Measurements from ENCODE around the gene SP5.
A peak's percentile ranks its signal among the peaks of the same experiment; 100 is the strongest.
"Not testable (repeated sequence)": the region's sequence is repeated elsewhere in the genome, so short reads cannot be mapped to it uniquely, and the experiment has no call there.

SP5 gene
- total RNA-seq: 0 to 0.39 (median 0) reads per million in 18 experiments

- peak in 1 of 2 donors; percentile 26 for DNase-seq
Measured at GRCh38 chr2:170715062-170715931, at the start of gene SP5. SP5 (plus strand) TSS chr2:170715337; CDS start chr2:170715513, 176 bp downstream.

DNA sequence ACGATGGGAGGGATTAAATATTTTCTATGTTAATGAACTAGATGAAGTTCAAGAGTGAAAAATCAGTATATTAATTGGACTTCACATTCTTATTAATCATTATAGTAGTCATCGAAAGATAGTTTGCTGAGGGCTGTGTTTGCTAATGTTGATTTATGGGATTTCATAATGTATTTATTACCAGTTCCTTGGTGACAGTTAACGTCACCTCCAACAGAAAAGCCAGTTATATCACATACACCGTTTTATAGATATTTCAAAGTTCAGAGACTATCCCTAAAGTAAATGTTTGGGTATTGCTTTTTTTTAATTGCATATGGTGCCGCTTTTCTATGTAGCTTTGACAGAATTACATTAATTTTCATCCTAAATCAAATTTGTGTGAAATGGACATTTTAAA lies 49.4 kb upstream of the SP5 start:
- no peak for DNase-seq

GRCh38 chr2:170669909-170670308 lies 45.2 kb upstream of the SP5 start:
- DNase-seq: no peak

- no peak for DNase-seq
Measured at GRCh38 chr2:170670651-170671050, 44.5 kb upstream of the SP5 start.

GRCh38 chr2:170671079-170671478 lies 44.1 kb upstream of the SP5 start:
- no peak for DNase-seq

DNA sequence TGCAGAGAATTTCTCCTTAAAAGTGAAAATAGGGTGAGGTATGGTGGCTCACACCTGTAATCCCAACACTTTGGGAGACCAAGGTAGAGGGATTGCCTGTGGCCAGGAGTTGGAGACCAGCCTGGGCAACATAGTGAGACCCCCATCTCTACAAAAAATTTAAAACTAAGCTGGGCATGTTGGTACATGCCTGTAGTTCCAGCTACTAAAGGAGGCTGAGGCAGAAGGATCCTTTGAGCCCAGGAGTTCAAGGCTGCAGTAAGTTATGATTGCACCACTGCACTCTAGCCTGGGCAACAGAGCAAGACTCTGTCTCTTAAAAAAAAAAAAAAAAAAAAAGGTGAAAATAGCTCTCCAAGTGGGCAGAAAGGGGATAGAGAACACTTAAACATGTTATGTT lies 40.9 kb upstream of the SP5 start:
- not testable (repeated sequence) for DNase-seq

DNA sequence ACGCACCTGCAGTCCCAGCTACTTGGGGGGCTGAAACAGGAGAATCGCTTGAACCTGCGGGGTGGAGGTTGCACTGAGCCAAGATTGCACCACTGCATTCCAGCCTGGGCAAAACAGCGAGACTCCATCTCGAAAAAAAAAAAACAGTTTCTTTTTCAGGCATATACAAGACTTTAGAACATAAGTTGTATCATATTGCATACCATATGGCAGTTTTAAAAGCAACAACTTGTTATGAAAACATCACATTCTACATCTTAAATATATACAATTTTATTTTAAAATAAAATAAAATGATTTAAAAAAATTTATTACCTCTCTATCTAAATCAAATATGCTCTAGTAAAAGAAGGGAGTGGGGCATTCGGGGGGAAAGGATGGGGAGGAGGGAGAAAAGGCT lies 39.4 kb upstream of the SP5 start:
- DNase-seq: no peak

DNA sequence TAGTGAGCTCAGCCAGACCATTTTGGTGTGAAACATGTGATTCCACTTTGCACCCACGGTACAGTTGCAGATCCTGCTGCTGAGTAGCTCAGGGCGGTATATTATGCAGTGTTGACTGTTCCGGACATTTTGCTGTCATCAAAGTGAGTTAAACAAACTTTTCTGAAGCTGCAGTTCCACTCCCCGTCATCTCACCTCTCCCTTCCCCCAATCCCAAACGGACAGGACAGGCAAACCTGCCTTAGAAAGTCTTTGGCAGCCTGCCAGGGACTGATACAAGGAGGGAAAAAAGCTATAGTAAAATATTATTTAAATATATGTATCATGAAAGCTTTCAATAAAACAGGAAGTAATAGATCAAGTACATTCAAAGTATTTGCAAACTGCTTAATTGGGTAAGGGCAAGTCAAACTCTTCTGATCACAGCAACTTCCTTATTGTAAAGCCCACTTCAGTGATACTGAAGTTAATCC lies 35.5 kb upstream of the SP5 start:
- no peak for DNase-seq

GRCh38 chr2:170680172-170680941 lies 34.8 kb upstream of the SP5 start:
- no peak for DNase-seq

- no peak for DNase-seq
Measured at GRCh38 chr2:170681311-170681710, 33.8 kb upstream of the SP5 start.

DNA sequence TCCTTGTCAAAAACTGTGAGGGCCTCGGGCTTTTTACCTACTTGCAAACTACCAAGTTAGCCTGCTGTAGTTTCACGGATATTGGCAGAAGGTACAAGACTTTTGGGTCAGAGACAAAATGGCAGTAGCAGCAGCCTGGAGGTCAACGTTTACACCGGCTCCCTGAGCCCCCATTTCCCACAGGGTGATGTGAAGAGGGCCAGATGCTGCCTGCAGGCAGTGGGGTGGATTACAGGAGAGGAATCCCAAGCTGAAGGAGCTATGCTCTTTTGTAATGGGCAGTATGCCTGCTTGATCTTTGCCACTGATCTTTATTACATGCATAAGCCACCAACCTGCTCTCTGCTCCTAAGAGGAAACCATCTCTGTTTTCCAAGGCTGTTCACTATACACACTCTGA lies 29.5 kb upstream of the SP5 start:
- DNase-seq: no peak

DNA sequence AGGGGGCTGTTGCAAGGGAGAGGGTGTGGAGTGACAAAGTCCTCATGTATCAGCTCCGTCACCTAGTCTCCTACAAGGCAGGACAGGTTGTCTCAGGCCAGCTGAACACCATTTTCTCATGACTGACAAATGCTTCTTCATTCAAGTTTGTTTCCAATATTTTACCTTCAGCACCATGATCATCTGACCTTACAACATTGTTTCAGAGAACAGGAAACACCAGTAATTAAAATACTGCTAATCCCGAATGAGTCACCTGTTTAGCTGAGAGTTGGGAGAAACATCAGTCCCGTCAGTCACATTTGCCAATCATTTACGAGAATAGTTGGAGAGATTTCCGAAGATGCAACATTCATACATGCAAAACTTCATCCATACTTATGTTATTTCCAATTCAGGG lies 25.7 kb upstream of the SP5 start:
- DNase-seq: no peak

DNA sequence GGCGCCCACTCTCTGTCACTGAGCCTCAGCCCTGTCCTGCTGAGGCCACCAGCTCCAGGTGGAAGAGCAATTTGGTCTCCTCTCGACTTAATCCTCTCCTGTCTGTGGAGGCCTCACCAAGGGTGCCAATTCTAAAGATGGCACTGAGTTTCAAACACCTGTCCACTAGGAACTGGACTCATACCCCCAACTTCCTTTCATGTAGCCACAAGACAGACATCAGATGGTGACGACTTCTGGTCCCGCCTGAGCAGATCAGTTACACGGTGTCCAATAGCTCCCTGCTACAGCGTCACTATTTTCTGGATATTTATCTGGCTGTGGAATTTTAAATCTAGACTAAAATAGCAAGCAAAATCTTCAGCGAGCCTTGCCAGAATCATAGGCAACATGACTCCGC lies 24.5 kb upstream of the SP5 start:
- DNase-seq: no peak

DNA sequence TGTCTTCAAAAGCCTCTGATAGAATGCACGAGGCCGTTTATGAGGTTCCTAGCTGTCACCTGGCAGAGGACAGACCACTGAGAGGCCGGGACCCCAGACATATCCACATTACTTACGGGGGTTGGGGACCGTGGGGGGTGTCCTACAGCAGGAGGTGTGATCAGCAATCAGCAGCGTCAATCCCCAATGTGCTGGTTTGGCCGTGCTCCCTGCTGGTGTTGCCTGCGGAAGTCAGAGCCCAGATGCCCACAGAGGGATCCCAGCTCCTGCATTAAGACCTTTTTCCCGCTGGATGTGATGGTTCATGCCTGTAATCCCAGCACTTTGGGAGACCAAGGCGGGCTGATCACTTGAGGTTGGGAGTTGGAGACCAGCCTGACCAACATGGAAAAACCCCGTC lies 20.8 kb upstream of the SP5 start:
- no peak for DNase-seq

DNA sequence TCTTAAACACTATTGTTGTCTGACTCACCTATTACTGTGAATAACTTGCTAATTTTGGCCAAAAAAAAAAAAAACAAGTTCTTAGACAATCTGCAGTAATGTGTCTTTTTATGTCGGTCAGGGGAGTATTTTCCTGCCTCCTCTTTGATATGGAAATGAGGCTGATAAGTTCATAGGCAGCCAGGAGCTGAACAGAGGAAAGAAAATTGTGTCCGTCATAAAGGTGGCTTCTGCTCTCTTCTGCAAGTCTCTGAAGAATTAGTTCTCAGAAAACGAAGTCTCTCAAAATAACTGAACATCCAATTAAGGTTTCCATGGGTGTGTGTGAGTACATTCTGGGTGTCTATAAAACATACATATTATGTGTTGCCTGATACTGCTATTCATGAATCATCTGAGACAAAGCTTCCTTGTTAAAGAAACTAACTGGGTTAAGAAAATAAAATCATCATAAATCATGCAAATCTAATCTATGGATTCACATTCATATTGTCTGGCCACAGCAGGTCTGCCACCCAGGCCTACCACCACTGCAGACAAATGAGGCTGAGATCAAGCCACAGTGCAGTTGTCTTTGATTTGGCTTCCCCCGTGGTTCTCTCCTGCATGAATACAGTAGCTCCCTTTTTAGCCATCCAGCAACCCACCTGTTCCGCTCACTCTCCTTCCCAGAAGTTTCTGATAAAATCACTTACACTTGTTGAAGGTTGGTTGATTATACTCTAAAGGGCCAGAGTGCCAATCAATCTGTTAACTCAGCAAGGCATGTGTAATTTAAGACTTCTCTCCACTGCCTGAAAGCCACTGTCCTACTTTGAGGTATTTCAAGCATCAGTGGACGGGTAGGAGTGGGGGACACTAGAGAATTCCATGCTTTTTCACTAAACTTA lies 19.4 kb upstream of the SP5 start:
- no peak for DNase-seq

DNA sequence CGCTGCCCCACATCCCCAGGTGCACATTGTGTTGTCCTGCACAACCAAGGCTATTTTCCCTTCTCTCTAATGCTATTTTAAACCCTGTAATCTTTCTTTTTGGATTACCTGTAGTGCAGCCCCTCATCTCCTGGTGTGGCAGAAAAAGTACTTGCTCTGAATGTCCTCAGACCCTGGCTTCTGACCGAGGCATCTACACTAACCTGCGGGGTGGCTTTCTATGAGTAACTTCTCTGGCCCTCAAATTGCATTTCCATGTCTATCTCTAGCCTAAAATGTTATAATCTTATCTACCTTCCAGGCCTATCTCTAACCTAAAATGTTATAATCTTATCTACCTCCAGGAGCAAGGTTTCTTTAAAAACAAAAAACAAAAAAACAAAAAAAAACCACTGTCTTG lies 18.2 kb upstream of the SP5 start:
- DNase-seq: no peak

GRCh38 chr2:170701011-170701410 lies 14.1 kb upstream of the SP5 start:
- no peak for DNase-seq

GRCh38 chr2:170703776-170704476 lies 11.2 kb upstream of the SP5 start:
- DNase-seq: peak; percentile 67 to 69

DNA sequence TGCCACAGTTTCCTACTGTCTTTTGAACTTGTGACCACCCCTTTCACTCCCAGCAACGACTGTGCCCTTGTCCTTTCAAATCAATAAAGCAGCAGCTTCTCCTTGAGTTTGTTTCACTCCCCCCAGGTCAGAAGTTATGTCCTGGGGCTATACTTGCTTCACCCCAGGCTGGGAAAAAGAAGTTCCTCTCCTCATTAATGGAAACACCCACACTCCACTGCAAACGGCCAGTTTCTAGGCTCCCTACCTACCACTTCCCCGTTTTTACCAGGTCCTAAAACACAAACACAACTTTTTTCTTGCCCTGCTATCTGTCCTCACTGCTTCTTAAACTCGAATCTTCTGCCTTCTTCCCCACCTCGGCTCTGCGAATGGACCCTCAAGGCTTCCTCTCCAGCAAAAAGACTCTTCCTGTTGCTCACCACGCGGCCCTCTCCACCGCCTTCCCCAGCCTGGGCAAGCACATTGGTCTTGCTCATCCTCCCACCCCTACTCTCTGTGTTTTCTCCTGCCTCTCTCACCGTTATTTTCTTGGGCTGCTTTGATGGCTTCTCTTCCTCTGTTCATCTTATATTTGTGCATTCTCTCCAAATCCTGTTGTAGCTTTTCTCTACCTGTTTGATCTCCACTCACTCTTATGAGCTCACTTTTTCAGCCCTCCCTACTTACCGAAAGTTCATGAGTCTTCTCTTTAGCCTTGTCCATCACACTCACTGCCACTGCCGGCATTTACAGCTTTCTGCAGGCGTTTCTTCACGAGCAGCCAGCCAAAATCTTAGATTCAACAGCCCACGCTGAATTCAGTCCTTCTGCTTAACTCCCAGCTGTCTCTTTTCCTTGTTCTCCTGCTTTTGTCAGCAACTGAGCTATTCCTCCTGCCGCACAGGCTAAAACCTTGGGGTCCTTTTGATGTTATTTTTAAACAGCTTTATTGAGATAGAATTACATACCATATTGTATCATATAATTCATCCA lies 7.0 kb upstream of the SP5 start:
- DNase-seq: peak; percentile 50 to 61

GRCh38 chr2:170710609-170710979 lies 4.5 kb upstream of the SP5 start:
- DNase-seq: no peak

Data from inflammatory macrophage (primary cell).